Pancreas (tissue), 10 donors: ENCODE results near the gene SPTY2D1. TPM values are rescaled to one million over a fixed set of nuclear protein-coding genes. Genes with fewer than 3 reads are reported as not detected.
"Not testable (repeated sequence)": the region's sequence is repeated elsewhere in the genome, so short reads cannot be mapped to it uniquely, and the experiment has no call there.

ENCODE experiments used
- ATAC-seq, 4 donors: fragments of 200-7000 bp; cut with Tn5 transposase; one replicate each; pipeline versions ENCODE4 v1.8.0 to v1.9.1; 2020; ENCODE audit warnings: mild to moderate bottlenecking in 4 of 4, moderate library complexity in 4 of 4
- DNase-seq, 6 donors: peaks; one replicate each; pipeline ENCODE4 v3.0.0-alpha.2; 2020
- FAIRE-seq: peaks from 2 replicates; lab custom pipeline; 2012; peaks lifted over from hg19 to GRCh38; lab: Jason Lieb, UNC
- H3K27ac ChIP-seq, 4 donors: fragments of 200-600 bp; sonication (generic); 1 replicate in 3 of 4; 2 replicates in 1 of 4; pipeline versions ENCODE4 v1.5.0 to v1.8.0; 2020
- H3K27me3 ChIP-seq, 4 donors: fragments of 200-600 bp; one replicate each; pipeline ENCODE4 v1.8.0; 2021
- H3K36me3 ChIP-seq, 3 donors: fragments of 200-600 bp; sonication (generic) in 1 of 3; one replicate each; pipeline versions ENCODE4 v1.5.0 to v1.8.0; 2020 to 2021
- H3K4me1 ChIP-seq, 3 donors: fragments of 200-600 bp; one replicate each; pipeline ENCODE4 v1.8.0; 2021
- H3K4me3 ChIP-seq, 4 donors: fragments of 200-600 bp; sonication (generic) in 2 of 4; one replicate each; pipeline versions ENCODE4 v1.5.0 to v1.8.0; 2020 to 2021
- H3K9me3 ChIP-seq, 4 donors: fragments of 200-600 bp; one replicate each; pipeline ENCODE4 v1.8.0; 2021
- CTCF ChIP-seq, 4 donors: fragments of 200-600 bp; sonication (generic) in 3 of 4; IDR thresholded peaks; one replicate each; pipeline versions ENCODE4 v1.5.0 to v1.8.0; 2021; ENCODE audit warnings: antibody characterized with exemption in 4 of 4
- WGBS, 2 donors: extraction: QIAGEN DNeasy Blood & Tissue Kit; methylation state at CpG; one replicate each; pipeline ENCODE4 v1.1.7; 2013; 5-methylcytosine and 5-hydroxymethylcytosine counted together
- intact Hi-C, 3 donors: fragments of 100-400 bp; cut with DNase I; formaldehyde crosslinking; loops; one replicate each; pipeline versions ENCODE4 v1.11.1 to v1.14.2; 2022
- polyA plus RNA-seq, 2 donors: library from polyadenylated mRNA; stranded (reverse); fragments of 200-250 nt; gene quantifications; one replicate each; pipeline ENCODE4 v1.2.3, GENCODE V29; 2013
- total RNA-seq, 6 donors: library from RNA; stranded (reverse); fragmentation: NEBNext Ultra II Directional in 4 of 6; extraction: Animal tissue kit (Norgen Biotek cat#: 25700) in 4 of 6; gene quantifications; one replicate each; pipeline versions ENCODE4 v1.2.1 to v1.2.4, GENCODE V29; 2021 to 2023
- donor health status: healthy with polysubstance abuse.
- donor health status: DM: no; HTN: no; CAD: no; lungs with moderate emphysema.
- donor health status: DM: no; HTN: no; CAD: no.
- donor health status: control.
- donor health status: control.
- donor health status: Bipolar disorder and iron deficiency.
- donor health status: DM: yes; HTN: yes; CAD: no.
- donor health status: DM: no; HTN: no; CAD: no.
- donor health status: DM: no; HTN: no; CAD: no.
- donor health status: DM: yes; HTN: yes; CAD: no.

Gene SPTY2D1
- total RNA-seq (10 to 100 TPM in 2 of 6 donors, 1 to 10 TPM in 4; 6.2 to 13.6 (median 8.5) TPM), polyA plus RNA-seq (1 to 10 TPM; 1.7 to 4.0 TPM)

- ATAC-seq (peak; percentile 97 to 100 (median 98)), FAIRE-seq (peak; percentile 88), DNase-seq (peak; percentile 93 to 100 (median 98))
- Histone ChIP-seq H3K4me1 (peaks cover 7 to 12% (median 11%) of the 10 kb centered on the region in 3 donors), H3K9me3 (no peaks in the 10 kb centered on the region), H3K36me3 (no peaks in the 10 kb centered on the region), H3K27ac (peak within 1 kb of the TSS; percentile 86 to 93 (median 92)), H3K4me3 (peak within 1 kb of the TSS; percentile 75 to 89 (median 78)), H3K27me3 (no peaks in the 10 kb centered on the region)
- intact Hi-C loops = no loop called here
- TF ChIP-seq CTCF (IDR thresholded peaks at IDR 0.05) = no peak
- WGBS, 2 donors = 0% methylated on average over 60 of the region's 60 CpGs
Measured at GRCh38 chr11:18634140-18635032, at the start of gene SPTY2D1. TSS of gene SPTY2D1 (minus strand) at chr11:18634342. CDS start at chr11:18634257, 85 bp downstream.

GRCh38 chr11:18682466-18682865 is 48.3 kb upstream of the SPTY2D1 start:
- Histone ChIP-seq H3K36me3 (no peaks in the 10 kb centered on the region), H3K27ac (no peak overlapping the region), H3K9me3 (no peaks in the 10 kb centered on the region), H3K4me1 (peaks cover 0 to 8% (median 0%) of the 10 kb centered on the region in 3 donors), H3K27me3 (no peaks in the 10 kb centered on the region), H3K4me3 (no peak overlapping the region)
- intact Hi-C loops = no loop called here
- no peak for FAIRE-seq
- ATAC-seq = no peak
- 96 to 98% methylated on average over 3 of the region's 3 CpGs for WGBS, 2 donors
- no peak for TF ChIP-seq CTCF (IDR thresholded peaks at IDR 0.05)
- no peak for DNase-seq

GRCh38 chr11:18681949-18682348 is 47.8 kb upstream of the SPTY2D1 start:
- DNase-seq, intact Hi-C loops, FAIRE-seq, H3K27me3 ChIP-seq, H3K27ac ChIP-seq, ATAC-seq, H3K9me3 ChIP-seq, H3K4me1 ChIP-seq, H3K4me3 ChIP-seq, H3K36me3 ChIP-seq: not testable (repeated sequence)
- WGBS, 2 donors = 93 to 95% methylated on average over 1 of the region's 1 CpG

GRCh38 chr11:18677560-18677959 is 43.4 kb upstream of the SPTY2D1 start:
- ATAC-seq = no peak
- Histone ChIP-seq H3K9me3 (no peaks in the 10 kb centered on the region), H3K4me1 (no peaks in the 10 kb centered on the region), H3K36me3 (no peaks in the 10 kb centered on the region), H3K27me3 (no peaks in the 10 kb centered on the region), H3K27ac (no peak overlapping the region), H3K4me3 (no peak overlapping the region)
- intact Hi-C loops = no loop called here
- no peak for TF ChIP-seq CTCF (IDR thresholded peaks at IDR 0.05)
- FAIRE-seq = no peak
- no peak for DNase-seq
- 92 to 93% methylated on average over 3 of the region's 3 CpGs for WGBS, 2 donors

- Histone ChIP-seq H3K4me1 (no peaks in the 10 kb centered on the region), H3K4me3 (no peak overlapping the region), H3K36me3 (no peaks in the 10 kb centered on the region), H3K27ac (no peak overlapping the region), H3K9me3 (no peaks in the 10 kb centered on the region), H3K27me3 (no peaks in the 10 kb centered on the region)
- intact Hi-C loops = no loop called here
- no peak for ATAC-seq
- WGBS, 2 donors = 61 to 83% methylated on average over 4 of the region's 4 CpGs
- no peak for FAIRE-seq
- TF ChIP-seq CTCF (IDR thresholded peaks at IDR 0.05) = no peak
- DNase-seq = no peak
Measured at GRCh38 chr11:18676803-18677202, 42.7 kb upstream of the SPTY2D1 start.

GRCh38 chr11:18672209-18672608 is 38.1 kb upstream of the SPTY2D1 start:
- intact Hi-C loops, H3K4me3 ChIP-seq, H3K27ac ChIP-seq, DNase-seq, ATAC-seq, H3K27me3 ChIP-seq, H3K36me3 ChIP-seq, H3K9me3 ChIP-seq, FAIRE-seq: not testable (repeated sequence)
- 83 to 93% methylated on average over 7 of the region's 7 CpGs for WGBS, 2 donors
- peaks cover 0 to 20% (median 0%) of the 10 kb centered on the region in 3 donors for H3K4me1 ChIP-seq
